Thoracic aorta (tissue), 2 donors: ENCODE results near the gene SPA17. TPM values are rescaled to one million over a fixed set of nuclear protein-coding genes. Genes with fewer than 3 reads are reported as not detected.

Source experiments
- ATAC-seq: fragments of 150-250 bp; one replicate; pipeline ENCODE4 v1.8.0; 2017; ENCODE audit warnings: low read depth; ENCODE audit not compliant: insufficient number of reproducible peaks, low FRiP score
- DNase-seq: peaks from one replicate; pipeline ENCODE4 v3.0.0-alpha.2; 2020; ENCODE audit warnings: low spot score
- H3K27ac ChIP-seq, 2 donors: fragments of 200-600 bp; sonication (generic); 1 replicate in 1 of 2; 2 replicates in 1 of 2; pipeline ENCODE4 v1.5.1; 2016; ENCODE audit warnings: mild to moderate bottlenecking in 2 of 2, moderate library complexity in 2 of 2
- H3K27me3 ChIP-seq: fragments of 200-600 bp; sonication (generic); replicated peaks from 2 replicates; pipeline ENCODE4 v1.6.0; 2016; ENCODE audit warnings: mild to moderate bottlenecking; ENCODE audit not compliant: insufficient read depth
- H3K36me3 ChIP-seq: fragments of 200-600 bp; sonication (generic); one replicate; pipeline ENCODE4 v1.5.1; 2016
- H3K4me1 ChIP-seq, 2 donors: fragments of 200-600 bp; sonication (generic); 1 replicate in 1 of 2; 2 replicates in 1 of 2; pipeline versions ENCODE4 v1.5.1 to v1.6.0; 2016; ENCODE audit warnings: low read depth in 2 of 2, mild to moderate bottlenecking in 1 of 2; ENCODE audit not compliant: control insufficient read depth in 1 of 2
- H3K4me3 ChIP-seq: fragments of 200-600 bp; sonication (generic); 2 replicates; pipeline ENCODE4 v1.5.1; 2016; ENCODE audit warnings: mild to moderate bottlenecking
- H3K9me3 ChIP-seq: fragments of 200-600 bp; sonication (generic); 2 replicates; pipeline ENCODE4 v1.5.1; 2016
- total RNA-seq, 2 donors: library from RNA; depleted of rRNA; stranded (reverse); fragments of >200 nt; gene quantifications; one replicate each; pipeline versions ENCODE4 v1.1.0 to v1.2.3, GENCODE V29; 2016
- TF ChIP-seq, protein P1 (sequence below): fragments of 200-600 bp; sonication (generic); IDR thresholded peaks from one replicate; pipeline ENCODE4 v1.5.1; 2019; ENCODE audit warnings: antibody characterized with exemption

The SPA17 gene
- total RNA-seq, 2 donors from 2014 or later = 3.9 to 6.4 TPM

DNA sequence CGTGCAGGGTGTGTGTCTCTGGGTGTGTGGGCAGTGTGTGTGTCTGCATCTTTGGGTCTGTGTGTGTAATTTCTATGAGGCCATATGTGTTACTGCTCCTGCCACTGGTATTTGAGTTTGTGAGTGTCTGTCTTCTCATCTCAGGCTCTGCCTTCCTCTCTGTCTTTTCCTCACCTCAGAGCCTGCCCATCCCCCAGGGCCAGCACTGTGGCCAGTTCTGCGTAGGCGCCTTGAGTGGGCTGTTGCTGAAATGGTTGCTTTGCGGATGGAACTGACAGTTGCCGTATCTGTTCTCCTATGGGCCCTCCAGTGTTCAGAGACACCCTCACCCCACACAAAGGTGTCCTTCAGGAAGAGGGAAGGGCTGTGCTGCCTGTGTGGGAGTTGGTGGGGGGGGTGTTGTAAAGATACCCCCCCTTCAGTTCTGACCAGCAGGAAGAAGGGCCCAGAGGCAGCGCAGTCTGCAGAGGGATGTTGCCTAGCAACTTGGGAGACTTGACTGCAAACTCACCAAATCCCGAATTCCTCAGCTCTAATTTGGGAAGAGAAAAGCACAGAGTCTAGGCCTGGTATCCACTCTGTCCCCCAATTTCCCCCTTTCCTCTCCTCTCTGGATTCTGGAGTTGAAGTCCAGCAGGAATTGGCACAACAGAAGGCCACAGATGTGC lies 64.1 kb downstream of the SPA17 start:
- DNase-seq = no peak
- Histone ChIP-seq H3K4me1 (peaks cover 6 to 23% of the 10 kb centered on the region in 2 donors), H3K27me3 (no peaks in the 10 kb centered on the region), H3K27ac (peak overlapping the region in 1 of 2 donors; percentile 1), H3K36me3 (no peaks in the 10 kb centered on the region), H3K4me3 (no peak overlapping the region), H3K9me3 (no peaks in the 10 kb centered on the region)
- TF ChIP-seq, protein P1, sequence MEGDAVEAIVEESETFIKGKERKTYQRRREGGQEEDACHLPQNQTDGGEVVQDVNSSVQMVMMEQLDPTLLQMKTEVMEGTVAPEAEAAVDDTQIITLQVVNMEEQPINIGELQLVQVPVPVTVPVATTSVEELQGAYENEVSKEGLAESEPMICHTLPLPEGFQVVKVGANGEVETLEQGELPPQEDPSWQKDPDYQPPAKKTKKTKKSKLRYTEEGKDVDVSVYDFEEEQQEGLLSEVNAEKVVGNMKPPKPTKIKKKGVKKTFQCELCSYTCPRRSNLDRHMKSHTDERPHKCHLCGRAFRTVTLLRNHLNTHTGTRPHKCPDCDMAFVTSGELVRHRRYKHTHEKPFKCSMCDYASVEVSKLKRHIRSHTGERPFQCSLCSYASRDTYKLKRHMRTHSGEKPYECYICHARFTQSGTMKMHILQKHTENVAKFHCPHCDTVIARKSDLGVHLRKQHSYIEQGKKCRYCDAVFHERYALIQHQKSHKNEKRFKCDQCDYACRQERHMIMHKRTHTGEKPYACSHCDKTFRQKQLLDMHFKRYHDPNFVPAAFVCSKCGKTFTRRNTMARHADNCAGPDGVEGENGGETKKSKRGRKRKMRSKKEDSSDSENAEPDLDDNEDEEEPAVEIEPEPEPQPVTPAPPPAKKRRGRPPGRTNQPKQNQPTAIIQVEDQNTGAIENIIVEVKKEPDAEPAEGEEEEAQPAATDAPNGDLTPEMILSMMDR = no peak
- ATAC-seq = no peak

- Histone ChIP-seq H3K27ac (no peak overlapping the region), H3K4me3 (peak overlapping the region; percentile 82), H3K36me3 (no peaks in the 10 kb centered on the region), H3K27me3 (no peaks in the 10 kb centered on the region), H3K4me1 (peaks cover 6 to 23% of the 10 kb centered on the region in 2 donors), H3K9me3 (no peaks in the 10 kb centered on the region)
- TF ChIP-seq, protein P1 = no peak
- no peak for ATAC-seq
- no peak for DNase-seq
Observed at GRCh38 chr11:124738713-124739478, 65.2 kb downstream of the SPA17 start.

DNA sequence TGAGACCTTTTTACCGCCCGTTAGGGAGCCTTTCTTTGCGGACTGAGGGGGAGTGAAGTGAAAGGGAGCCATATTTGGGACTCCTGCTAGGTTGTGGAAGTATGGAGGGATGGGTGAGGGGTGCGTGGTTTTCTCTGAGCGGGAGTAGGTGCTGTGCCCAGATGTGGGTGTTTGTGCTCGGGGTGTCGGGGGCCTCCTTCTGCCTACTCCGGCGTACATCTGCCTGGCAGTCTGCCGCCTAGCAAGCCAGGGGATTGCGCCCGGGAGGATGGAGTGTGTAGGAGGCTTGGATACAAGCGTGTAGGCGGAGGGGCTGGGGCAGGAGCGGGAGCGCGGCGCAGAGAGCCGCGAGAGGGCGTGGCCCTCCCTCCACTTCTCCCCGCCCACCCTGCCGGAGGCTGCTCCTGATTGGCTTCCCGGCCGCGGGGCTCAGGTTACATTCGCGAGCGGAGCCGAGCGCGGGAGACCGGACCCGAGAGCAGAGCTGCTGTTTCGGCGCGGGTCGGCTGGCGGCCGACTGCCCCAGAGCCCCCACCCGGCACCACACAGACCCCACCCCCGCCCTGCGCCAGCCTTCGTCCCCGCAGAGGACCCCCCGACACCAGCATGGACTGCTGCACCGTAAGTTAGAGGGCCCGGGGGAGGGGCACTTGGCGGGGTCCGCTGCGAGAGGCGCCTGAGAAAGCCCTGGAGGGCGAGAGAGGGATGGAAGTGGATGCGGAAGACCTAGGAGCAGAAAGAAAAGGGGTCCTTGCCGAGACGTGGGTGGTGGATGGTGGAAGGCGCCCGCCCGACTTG lies 66.0 kb downstream of the SPA17 start, which contains the start of gene NRGN:
NRGN (plus strand) TSS at position 464 of the 798 bp plus-strand sequence; CDS start at position 607, 143 bp downstream.
- H3K4me1 ChIP-seq = peaks cover 6 to 23% of the 10 kb centered on the region in 2 donors
- H3K27me3 ChIP-seq = no peaks in the 10 kb centered on the region
- TF ChIP-seq, protein P1 = peak; percentile 12
- ATAC-seq = peak; percentile 82
- H3K4me3 ChIP-seq = peak within 1 kb of the TSS; percentile 82
- no peaks in the 10 kb centered on the region for H3K9me3 ChIP-seq
- peak within 1 kb of the TSS; percentile 19 to 45 for H3K27ac ChIP-seq
- DNase-seq = peak; percentile 71
- H3K36me3 ChIP-seq = no peaks in the 10 kb centered on the region

- no peak for ATAC-seq
- TF ChIP-seq, protein P1 = peak; percentile 74
- no peak for DNase-seq
- H3K4me1 ChIP-seq = peaks cover 6 to 23% of the 10 kb centered on the region in 2 donors
- no peaks in the 10 kb centered on the region for H3K27me3 ChIP-seq
- H3K27ac ChIP-seq = peak overlapping the region; percentile 19 to 45
- no peaks in the 10 kb centered on the region for H3K9me3 ChIP-seq
- no peaks in the 10 kb centered on the region for H3K36me3 ChIP-seq
- H3K4me3 ChIP-seq = peak overlapping the region; percentile 82
Observed at GRCh38 chr11:124740277-124740882, 66.7 kb downstream of the SPA17 start.
